Stimulated activated CD8-positive, alpha-beta memory T cell treated with anti-CD3 and anti-CD28 coated beads, Interleukin-12 subunit alpha, Interleukin-12 subunit beta, amount 100 ng/mL, for 1 hour (primary cell): ENCODE measurements around the gene SPATA31E1.

Source experiments
- DNase-seq: peaks from one replicate; pipeline ENCODE4 v3.0.0-alpha.2; 2020; ENCODE audit warnings: low read depth

Gene SPATA31E1

DNA sequence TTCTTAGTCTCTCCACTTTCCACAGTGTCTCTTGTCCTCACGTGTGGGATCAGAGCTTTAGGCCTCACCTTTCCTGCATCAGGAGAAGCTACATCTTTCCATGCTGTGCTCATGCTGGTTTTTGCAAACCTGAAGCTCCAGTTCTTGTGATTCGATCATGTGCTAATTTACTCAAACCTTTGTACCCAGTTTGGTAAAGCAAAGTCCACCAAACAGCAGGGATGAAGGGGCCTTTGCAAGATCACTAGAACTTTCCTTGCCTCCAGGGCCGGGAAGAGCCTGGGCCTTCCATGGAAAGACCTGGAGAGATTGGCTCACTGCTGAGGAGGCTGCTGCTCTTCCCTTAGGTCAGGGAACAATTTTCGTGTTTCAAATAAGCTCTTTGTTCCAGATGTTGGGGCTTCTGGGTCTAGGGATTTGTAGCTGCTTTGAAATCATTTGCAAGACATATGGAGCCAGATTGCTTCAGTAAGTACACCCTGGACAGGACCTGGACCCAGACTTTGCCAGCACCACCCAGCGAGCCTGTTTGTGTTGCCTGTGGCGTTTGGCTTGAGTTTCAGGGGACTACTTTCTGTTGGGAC lies 18.7 kb upstream of the SPATA31E1 start:
- no peak for DNase-seq

DNA sequence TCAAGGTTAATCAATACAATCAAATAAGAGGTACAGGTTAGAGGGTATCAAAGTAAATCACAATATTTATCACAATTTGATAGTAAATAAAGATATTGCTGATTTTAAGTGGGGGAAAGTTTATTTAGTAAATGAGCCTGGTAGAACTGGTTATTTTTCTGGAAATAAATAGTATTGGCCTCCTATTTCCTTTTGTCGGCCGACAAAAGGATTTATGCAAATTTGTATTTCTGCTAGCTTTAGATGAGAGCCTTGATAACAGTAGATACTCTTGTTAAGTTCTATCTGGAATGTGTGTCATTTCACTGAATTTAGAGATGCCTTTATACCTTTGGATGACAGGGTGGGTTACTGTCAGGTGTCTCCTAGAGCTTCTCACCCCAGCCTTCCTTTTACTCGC lies 17.8 kb upstream of the SPATA31E1 start:
- no peak for DNase-seq

DNA sequence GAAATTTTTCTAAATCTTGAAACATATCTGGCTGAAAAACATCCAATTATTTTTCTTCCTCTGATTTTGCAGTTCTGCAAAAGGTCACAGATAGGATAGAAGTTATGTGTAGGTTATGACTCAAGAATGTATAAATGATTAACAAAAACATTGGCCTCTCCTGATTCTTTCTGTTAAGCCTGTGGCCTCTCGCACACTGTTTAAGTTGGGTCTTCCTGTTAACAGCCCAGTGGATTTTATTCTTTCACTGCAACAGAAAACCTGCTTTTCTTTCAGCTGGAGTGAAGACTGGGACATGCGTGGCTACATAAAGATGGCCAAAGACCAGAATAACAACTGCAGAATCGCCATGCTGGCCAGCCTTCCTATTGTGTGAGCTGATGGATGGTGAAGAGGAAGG lies 17.1 kb upstream of the SPATA31E1 start:
- no peak for DNase-seq

DNA sequence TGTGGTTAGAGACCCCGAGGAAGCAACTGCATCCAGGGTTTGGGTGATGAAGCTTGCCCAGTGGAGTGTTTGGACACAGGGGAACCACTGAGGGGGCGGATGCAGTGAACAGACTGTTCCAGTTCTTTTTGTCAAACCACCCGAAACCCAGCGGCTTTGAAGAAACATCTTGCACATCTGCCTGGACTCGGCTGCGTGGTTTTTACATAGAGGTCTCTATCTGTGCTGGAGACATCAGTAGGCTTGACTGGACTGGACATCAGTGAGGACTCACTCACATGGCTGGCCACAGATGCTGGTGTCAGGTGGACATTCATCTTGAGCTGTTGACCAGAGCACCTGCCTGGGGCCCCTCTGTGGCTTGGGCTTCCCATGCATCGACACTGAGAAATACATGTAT lies 15.3 kb upstream of the SPATA31E1 start:
- DNase-seq: no peak

DNA sequence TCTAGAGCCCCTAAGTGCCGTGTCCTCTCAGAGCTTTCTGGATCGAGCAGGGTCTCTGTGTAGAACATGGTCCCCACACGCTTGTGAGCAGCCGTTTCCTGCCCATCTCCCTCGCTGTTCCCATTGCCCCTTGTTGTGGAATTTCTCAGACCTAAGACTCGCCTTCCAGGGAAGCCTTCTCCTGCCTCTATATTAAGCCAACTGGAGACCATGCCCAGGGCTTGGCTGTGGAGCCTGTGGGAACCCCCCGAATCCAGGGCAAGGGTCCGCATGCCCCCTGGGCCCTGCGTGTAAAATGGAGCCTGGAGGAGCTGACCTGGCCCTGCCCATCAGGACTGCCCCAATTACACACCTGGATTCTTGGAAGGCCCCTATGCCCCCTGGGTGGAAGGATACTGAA lies 14.5 kb upstream of the SPATA31E1 start:
- DNase-seq: no peak

DNA sequence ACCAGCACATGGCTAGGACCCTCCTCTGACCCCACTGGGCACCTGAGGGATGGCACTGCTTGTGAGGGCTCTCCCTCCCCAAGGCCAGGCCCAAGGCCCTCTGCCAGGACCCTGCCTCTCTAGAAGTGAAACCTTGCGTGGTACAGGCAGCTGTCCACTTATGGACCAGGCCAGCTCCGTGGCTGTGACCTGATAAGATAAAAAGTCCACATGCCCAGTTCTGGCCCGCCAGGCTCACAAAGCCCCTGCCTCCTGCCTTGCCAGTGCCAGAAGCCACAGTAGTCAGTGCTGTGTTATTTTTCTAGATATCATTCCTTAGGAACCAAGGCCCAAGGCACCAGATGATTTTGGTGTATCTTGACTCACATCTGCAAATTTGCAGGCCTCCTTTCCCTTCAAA lies 14.0 kb upstream of the SPATA31E1 start:
- DNase-seq: no peak

DNA sequence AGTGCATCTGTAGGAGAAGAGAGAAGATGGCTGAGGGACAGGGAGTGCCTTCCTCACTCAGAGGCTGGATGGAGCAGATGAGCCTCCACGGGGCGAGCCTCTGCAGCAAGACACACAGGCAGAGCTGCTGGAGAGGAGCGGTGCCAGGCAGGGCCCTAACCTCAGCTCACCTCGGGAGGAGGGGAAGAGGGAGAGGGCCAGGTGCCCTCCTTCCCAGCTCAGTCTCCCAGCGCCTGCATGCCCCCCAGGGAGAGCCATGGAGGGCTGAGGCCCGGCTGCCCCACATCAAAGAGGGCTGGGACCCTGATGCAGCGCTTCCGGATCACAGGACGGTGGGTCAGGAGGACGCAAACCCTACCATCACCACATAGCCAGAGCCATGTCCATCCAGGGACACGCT lies 13.6 kb upstream of the SPATA31E1 start:
- no peak for DNase-seq

DNA sequence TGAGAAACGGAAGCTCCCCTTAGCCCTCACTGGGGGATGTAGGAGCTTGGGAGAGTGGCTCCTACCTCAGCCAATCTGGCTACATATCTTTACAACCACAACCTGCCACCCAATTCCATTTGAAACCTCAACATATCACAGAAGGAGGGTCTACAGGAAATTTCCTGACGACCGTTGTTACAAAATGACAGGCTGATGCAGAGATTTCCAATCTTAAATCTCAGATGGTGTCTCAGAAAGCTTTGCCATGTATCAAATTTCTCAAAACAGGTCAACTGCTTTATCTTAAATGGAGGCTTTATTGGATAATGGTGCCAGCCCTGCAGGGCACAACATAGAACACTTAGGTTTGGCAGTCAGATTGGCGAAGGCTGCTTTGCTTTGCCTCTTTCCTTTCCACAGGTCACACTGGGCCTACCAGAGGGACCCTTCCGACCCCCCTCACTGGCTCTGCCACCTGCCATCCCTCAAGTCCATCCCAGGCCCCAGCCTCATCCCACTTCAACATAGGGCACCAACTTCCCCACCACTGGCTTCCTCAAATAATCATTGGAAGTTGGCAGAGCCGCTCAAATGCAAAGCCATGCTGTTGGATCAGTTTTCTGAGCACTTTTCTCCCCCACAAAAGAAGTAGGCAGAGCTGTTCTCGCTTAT lies 11.1 kb upstream of the SPATA31E1 start:
- no peak for DNase-seq

DNA sequence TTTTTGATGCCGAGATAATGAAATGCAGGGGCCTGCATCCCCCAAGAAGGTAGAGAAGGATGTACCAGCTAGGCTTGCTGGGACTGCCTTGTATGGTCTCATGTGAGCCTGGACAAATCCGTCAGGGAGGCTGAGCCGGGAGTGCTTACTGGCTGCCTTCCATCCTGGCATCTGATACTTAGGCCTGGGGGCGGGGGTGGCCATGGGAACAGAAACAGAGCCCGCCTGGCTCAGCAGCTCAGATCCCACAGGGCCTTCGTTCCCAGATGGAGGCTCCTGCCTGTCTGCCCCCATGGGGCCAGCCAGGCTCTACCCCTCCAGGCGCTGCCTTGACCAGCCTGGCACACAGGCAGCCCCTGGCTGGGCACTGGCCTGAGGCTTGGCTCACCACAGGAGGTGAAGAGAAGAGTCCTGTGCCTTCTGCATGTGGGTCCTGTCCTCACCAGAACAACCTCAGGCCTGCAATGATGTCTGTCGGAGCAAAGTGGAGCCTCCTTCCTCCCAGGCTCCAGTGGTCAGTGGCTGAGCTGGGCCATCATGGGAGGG lies 10.5 kb upstream of the SPATA31E1 start:
- DNase-seq: no peak

DNA sequence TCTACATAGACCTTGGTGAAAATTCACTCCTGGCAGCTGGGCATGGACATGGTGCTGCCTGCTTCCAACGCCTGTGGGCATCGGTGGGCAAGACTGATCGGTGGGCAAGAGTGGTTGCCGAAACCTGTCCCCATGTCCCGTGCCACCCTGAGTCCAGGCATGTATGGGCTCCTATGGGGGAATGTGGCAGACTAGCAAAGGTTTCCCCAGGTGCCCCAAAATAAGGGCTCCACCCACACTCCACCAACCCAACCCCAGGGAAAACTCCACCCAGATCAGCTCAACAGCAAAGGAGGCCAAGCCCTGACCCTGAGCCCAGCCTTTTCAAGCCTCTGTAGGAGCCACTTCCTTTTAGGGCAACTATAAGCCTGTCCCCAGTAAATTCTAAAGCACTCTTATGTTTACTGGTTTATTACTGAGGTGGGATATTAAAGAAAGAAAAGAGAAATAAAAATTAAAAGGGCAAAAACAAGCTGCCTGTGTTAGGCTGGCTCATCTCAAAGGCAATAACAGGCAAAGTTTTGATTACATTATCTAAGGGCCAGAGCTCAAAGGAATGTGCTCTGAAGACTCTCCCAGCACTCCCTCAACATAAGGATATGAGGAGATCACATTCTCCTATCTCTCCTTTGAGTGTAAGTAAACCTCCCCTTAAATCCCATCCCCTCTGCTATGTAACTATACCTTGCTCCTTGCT lies 8.9 kb upstream of the SPATA31E1 start:
- no peak for DNase-seq

DNA sequence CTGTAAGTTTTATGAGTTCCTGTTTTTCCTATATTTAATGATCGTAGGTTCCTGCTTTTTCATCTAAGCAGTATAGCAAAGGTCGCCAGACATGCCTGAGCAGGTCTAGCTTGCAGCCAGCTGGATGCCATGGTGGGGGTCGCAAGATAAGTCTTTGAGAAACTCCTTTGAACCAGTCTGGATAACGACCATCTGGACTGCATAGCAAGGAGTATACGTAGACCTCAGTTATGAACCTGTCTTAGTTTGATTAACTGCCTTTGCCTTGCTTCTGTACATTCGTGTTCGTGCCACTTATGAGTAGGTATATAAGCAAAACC lies 8.4 kb upstream of the SPATA31E1 start:
- DNase-seq: no peak

DNA sequence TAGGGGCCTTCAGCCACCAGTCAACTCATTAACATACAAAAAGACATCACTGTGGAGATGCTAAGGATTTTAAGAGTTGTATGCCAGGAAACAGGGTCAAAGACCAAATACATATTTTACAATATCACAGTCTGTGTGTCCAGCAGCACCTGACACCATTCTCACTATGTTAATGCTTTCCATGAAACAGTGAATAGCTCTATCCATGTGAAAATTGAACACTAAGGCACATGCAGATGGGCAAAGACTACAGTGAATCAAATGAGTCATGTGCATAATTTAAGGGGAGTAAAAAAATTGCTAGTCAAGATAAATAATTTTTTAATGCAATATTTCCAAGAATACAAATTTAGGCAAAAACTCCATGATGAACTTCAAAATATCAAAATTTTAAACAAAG lies 7.6 kb upstream of the SPATA31E1 start:
- no peak for DNase-seq

DNA sequence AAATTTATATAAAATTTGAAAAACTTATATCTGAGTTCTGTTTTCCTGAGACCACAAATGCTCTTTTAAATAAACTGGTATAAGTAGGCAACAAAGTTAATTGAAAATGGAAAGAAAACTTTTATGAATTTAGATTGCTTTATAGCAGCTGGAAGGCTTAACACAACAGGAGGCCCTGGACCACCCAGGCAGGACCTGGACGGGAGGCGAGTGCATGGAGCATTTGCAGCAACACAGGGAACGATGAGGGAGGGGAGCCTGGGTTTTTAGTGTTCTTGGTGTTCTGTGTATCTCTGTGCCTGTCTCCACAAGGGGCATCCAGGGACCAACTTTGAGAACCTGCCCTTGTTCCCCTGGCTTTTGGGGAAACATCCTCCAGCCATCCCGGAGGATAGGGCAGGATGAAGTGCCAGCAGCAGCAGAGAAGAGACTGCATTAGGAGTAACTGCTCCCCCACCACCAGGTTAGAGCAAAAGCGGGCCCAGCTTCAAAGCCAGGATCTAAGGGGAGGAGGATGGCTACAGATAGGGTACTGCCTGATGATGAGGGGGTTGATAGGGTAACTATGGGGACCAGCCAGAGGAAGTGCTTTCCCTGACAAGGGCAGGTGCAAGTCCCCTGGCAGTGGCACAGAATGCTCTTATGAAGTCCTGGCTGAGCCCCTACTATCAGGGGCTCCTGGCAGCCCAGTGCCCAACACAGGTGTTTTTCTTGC lies 6.7 kb upstream of the SPATA31E1 start:
- DNase-seq: no peak

DNA sequence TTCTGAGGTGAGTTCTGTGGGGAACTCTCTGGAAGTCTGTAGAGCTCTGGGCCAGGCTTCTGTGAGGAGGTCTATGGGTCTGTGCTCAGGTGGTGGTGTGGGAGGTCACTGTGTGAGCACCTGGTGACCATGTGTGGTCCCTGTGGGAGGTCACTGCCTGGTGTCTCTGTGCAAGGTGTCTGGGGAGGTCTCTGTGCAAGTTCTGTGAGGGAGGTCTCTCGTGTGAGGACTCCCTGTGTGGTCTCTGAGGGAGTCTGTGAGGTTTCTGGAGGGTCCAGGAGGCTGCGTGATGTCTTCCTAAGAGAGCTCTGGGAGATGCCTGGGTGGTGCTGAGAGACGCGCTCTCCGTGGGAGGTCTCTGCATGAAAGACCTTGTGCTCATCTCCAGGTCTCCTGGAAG lies 6.0 kb upstream of the SPATA31E1 start:
- DNase-seq: no peak

DNA sequence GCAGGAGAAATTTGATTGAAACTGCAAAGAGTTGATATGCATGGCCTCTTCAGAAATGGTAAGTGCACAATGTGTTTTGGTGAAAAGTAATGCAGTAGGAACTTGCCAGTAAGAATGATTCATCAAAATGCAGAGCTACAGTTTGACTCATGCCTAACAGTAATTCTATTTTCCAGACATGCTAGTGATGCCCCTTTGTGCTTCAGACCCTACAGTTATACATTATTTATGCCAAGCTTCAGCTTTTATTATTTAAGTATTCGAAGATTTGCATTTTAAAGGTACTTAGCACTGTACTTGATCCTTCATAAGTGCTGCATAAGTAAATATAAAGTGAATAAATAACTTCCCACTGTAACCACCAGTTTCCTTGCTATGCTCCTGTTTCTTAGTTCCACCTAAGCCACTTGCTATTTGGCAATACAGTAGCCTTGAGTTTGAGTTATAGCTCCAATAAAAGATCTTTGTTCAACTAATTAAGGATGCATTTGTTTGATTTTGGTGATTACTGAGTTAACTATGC lies 3.6 kb upstream of the SPATA31E1 start:
- no peak for DNase-seq

DNA sequence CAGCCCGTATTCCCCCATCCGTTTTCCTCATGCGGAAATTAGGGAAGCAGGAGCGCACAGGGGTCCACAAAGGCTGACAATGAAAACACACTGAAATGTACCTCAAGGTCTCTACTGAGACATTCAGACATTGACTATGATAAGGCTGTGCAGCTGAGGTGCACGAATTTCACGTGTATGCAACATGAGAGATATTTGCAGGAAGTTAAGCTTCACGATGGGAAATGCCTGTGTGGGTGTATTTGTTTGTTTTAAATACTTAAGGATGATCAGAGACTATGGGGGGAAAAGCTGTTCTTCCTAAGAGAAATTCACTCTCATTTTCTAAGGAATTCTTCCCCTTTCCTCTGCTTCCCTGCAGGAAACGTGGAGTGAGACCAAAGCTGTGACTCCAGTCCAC lies 2.6 kb upstream of the SPATA31E1 start:
- DNase-seq: no peak

DNA sequence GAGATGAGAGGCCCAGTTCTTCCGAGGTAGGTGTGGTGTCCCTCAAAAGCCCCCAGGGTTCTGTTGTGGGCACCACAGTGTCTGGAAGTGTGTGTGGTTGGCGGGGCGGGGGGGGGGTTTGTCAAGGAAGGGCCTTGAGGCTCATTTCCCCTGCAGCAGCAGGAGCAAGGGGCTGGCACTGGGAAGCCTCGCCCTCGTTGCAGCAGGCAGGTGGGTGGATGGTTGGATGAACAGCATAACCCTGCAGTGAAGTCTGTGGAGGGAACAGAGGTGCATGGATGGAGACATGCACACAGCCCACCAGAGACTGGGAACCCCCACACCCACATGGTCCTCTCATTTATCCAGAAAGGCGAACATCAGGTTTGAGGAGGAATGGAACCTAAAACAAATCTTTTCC lies 2.0 kb upstream of the SPATA31E1 start:
- DNase-seq: no peak

DNA sequence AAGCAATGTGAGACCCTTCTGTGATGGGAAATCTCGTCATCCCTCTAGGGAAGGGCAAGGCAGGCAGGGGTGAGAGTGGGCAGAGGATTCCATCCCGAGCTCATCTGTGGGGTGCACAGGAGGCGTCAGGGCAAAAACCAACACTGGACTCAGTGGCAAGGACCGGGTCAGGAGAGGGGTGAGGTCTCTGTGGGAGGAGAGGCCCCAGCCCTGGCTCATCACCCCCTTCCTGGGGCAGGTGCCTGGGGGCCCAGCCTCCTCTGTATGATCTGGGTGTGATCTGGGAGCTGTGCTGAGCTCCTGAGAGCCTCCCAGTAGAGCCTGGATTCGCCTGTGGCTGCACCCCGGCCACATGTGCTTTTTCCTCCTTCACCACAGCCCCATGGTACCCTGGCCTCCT lies 597 bp downstream of the SPATA31E1 start:
- no peak for DNase-seq

DNA sequence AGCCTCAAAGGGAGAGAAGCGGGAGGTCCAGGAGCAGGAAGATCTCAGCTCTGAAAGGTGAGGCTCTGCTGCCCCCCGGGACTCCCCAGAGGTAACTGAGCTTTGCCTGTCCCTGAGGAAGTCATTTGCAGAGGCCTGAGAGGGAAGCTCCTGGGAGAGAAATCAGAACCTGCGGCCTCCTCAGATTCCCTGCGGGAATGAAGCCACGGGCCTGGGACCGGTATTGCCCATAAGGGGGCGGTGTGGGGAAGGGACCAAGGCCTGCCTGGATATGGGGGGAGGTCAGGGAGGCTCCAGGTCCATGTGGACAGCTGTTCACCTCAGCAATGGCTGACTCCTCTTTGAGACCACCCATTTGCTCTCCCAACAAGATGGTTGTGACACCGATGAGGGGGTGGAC lies 1.3 kb downstream of the SPATA31E1 start:
- no peak for DNase-seq

DNA sequence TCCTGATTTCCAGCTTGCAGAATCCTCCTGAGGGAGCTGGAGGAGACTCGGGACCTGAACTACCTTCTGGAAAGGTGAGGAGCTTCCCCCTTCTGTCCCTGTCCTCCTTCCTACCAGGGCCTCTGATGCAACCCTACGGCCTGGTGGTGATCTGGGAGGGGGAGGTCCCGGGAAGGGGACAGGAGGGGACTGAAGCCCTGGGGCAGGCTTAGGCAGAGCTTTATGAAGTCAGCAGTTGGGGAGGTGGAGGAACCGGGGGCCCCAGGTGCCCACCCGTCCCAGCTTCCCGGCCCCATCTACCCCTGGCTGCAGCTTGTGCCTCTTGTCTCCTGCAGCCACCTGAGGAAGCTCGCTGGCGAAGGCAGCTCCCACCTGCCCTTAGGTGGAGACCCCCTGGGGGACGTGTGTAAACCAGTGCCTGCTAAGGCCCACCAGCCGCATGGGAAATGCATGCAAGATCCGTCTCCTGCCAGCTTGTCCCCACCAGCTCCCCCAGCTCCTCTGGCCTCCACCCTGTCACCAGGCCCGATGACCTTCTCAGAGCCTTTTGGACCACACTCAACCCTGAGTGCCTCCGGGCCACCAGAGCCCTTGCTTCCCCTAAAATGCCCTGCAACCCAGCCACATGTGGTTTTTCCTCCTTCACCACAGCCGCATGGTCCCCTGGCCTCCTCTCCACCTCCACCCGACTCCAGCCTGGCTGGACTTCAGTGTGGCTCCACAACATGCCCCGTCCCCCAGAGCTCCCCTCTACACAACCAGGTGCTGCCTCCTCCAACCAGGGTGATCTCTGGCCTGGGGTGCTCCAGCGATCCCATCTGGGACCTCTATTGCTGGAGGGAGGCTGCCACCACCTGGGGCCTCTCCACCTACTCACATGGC lies 2.1 kb downstream of the SPATA31E1 start:
- no peak for DNase-seq

DNA sequence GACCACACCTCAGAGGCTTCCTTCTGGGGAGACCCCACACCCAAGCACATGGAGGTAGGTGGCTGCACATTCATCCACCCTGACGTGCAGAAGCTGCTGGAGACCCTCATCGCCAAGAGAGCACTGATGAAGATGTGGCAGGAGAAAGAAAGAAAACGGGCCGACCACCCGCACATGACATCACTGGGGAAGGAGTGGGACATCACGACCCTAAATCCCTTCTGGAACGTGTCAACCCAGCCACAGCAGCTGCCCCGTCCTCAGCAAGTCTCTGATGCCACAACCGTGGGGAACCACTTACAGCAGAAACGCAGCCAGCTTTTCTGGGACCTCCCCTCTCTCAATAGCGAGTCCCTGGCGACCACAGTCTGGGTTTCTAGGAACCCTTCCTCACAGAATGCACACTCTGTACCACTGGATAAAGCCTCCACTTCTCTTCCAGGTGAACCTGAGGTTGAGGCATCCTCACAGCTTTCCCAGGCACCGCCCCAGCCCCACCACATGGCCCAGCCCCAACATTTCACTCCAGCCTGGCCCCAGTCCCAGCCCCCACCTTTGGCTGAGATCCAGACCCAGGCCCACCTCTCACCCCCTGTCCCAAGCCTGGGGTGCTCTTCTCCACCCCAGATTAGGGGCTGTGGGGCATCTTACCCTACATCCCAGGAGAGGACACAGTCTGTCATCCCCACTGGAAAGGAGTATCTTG lies 3.0 kb downstream of the SPATA31E1 start:
- DNase-seq: no peak
